ENCODE measurements around the gene EXOC1L. TPM values are rescaled to one million over a fixed set of nuclear protein-coding genes. Genes with fewer than 3 reads are reported as not detected.

EXOC1L gene
- total RNA-seq, 1 donor from 2014 or later, result not detected

DNA sequence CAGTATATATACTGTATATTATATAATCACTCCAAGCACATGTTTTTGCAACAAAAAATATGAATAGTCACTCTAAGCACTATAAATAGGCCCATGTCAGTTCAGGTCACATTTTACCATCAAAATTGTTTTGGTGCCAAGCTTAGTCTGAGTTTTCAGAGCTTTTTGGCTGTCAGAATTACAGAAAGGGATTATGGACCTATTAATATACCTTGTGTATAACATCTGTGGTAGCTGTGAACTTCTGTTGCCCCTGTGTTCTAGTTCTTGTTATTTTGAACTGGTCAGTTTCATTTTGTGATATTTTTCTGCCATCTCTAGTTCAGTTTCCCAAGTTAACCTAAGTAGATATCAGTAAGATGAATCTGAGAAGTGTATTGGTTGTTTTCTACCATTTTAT is 56.8 kb downstream of the EXOC1L start:
- intact Hi-C loops (cut with micrococcal nuclease), result no loop called here
- peaks cover 39% of the 10 kb centered on the region for H3K36me3 Mint-ChIP-seq (ENCODE audit: low read depth)
- H3K4me1 Mint-ChIP-seq, result no peaks in the 10 kb centered on the region
- no peak for DNase-seq
- no peak overlapping the region for H3K4me3 Mint-ChIP-seq
- no peaks in the 10 kb centered on the region for H3K9me3 Mint-ChIP-seq
- no peaks in the 10 kb centered on the region for H3K27me3 Mint-ChIP-seq
- no peak overlapping the region for H3K27ac Mint-ChIP-seq

DNA sequence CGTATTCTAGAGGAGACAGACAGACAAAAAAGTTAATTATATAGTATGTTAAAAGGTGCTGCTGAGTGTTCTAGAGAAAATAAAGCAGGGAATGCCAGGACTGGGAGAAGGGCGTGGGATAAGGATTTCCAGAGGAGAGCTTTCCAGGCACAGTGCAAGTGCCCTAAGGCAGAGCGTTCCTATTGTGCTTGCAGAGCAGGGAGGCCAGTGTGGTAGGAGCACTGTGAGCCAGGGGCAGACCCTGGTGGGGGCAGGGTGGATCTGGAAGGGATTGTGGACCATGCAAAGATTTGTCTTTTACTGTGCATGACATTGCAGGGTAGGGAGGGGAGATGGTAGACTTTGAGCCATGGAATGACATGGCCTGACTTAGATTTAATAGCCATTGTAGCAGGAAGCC is 59.6 kb downstream of the EXOC1L start:
- Mint-ChIP-seq H3K4me3 (no peak overlapping the region), H3K36me3 (ENCODE audit: low read depth) (peaks cover 34% of the 10 kb centered on the region), H3K27ac (no peak overlapping the region), H3K4me1 (no peaks in the 10 kb centered on the region), H3K9me3 (no peaks in the 10 kb centered on the region), H3K27me3 (no peaks in the 10 kb centered on the region)
- no peak for DNase-seq
- intact Hi-C loops (cut with micrococcal nuclease), result no loop called here

DNA sequence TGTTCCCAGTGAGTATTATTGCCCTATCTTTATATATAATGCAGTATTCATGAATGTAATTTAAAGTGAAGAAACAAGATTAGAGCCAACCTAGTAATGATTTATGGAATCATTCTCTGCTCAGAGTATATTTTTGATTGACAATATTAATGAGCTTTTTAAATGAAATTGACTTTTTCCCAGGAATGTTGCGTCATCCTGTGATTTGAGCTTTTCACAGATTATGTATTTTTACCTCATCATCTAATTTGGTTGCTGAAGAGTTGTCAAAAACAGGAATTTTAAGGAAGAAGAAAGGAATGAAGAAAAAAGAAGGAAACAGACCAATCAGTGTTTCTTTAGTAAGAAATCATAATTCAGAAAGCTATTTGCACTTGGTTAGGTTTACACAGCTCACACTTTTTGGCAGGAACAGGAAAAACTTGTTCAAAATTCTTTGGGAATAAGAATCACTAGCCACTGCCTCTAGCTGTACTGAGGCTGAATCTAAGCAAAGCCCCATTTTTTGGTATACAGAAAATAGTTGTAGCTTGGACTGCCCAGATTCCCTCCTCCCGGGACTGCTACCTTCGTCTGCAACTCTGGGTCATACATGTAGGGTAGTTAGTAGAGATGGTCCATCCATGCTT is 61.2 kb downstream of the EXOC1L start:
- intact Hi-C loops (cut with micrococcal nuclease), result no loop called here
- no peaks in the 10 kb centered on the region for H3K4me1 Mint-ChIP-seq
- H3K36me3 Mint-ChIP-seq (ENCODE audit: low read depth), result peaks cover 31% of the 10 kb centered on the region
- H3K9me3 Mint-ChIP-seq, result no peaks in the 10 kb centered on the region
- H3K4me3 Mint-ChIP-seq, result no peak overlapping the region
- DNase-seq, result no peak
- H3K27me3 Mint-ChIP-seq, result no peaks in the 10 kb centered on the region
- H3K27ac Mint-ChIP-seq, result no peak overlapping the region

- Mint-ChIP-seq H3K4me1 (peaks cover 3% of the 10 kb centered on the region), H3K27ac (no peak overlapping the region), H3K4me3 (no peak overlapping the region), H3K36me3 (ENCODE audit: low read depth) (peaks cover 19% of the 10 kb centered on the region), H3K9me3 (no peaks in the 10 kb centered on the region), H3K27me3 (no peaks in the 10 kb centered on the region)
- intact Hi-C loops (cut with micrococcal nuclease), result no loop called here
- no peak for DNase-seq
These were observed 64.7 kb downstream of the EXOC1L start for GRCh38 chr4:55884093-55884850.

GRCh38 chr4:55884851-55885219 is 65.2 kb downstream of the EXOC1L start:
- Mint-ChIP-seq H3K27ac (no peak overlapping the region), H3K36me3 (ENCODE audit: low read depth) (peaks cover 22% of the 10 kb centered on the region), H3K9me3 (no peaks in the 10 kb centered on the region), H3K27me3 (no peaks in the 10 kb centered on the region), H3K4me3 (no peak overlapping the region), H3K4me1 (peaks cover 3% of the 10 kb centered on the region)
- no peak for DNase-seq
- intact Hi-C loops (cut with micrococcal nuclease), result no loop called here

Other genes starting within 250 kb of the EXOC1L start
- not detected in 2 replicates for gene PDCL2, start 227.5 kb upstream of the EXOC1L start, total RNA-seq
- gene NMU, start 183.5 kb upstream of the EXOC1L start, total RNA-seq, result not detected in 2 replicates
- gene EXOC1, start 33.9 kb downstream of the EXOC1L start, total RNA-seq, result 20.8 and 21.5 TPM in 2 replicates
- gene CEP135, start 129.2 kb downstream of the EXOC1L start, total RNA-seq, result 16.3 and 16.9 TPM in 2 replicates